HCT116 (cell line): ENCODE results near the gene SELENOS. TPM values are rescaled to one million over a fixed set of nuclear protein-coding genes. Genes with fewer than 3 reads are reported as not detected.

Experiments
- ATAC-seq: fragments of 200-7000 bp; cut with Tn5 transposase; 2 replicates; pipeline ENCODE4 v1.9.1; 2020; ENCODE audit warnings: mild to moderate bottlenecking, moderate library complexity
- BruUV-seq: library from RNA; stranded (reverse); fragments of 400-500 nt; replicated peaks from 2 replicates; lab custom pipeline; 2021; lab: Mats Ljungman, UMichigan
- CTCF ChIA-PET: fragments of 300-600 bp; sonication (Branson Sonifier 250); formaldehyde crosslinking; loops from one replicate; lab custom pipeline; 2021; ENCODE audit warnings: antibody characterized with exemption; lab: Charles Lee
- POLR2A ChIA-PET: fragments of 300-600, 350-600 bp; sonication (Branson Sonifier 250); formaldehyde crosslinking; loops from one replicate; lab custom pipeline; 2021; ENCODE audit warnings: antibody characterized with exemption; lab: Charles Lee
- RAD21 ChIA-PET, 2 experiments: fragments of 300-600 bp; sonication (Branson Sonifier 250); formaldehyde crosslinking; loops; one replicate each; lab custom pipeline; 2023; ENCODE audit warnings: low total read pairs in 2 of 2; ENCODE audit not compliant: uncharacterized antibody in 2 of 2, unreplicated experiment in 2 of 2, low non-redundant PET in 1 of 2; lab: Charles Lee
- DNase-seq: peaks from one replicate; pipeline ENCODE4 v3.0.0-alpha.2; 2010; ENCODE audit warnings: low read depth, low spot score
- H2AFZ ChIP-seq: fragments of 200-600 bp; shearing (Covaris generic), sonication (generic); 2 replicates; pipeline ENCODE4 v1.6.1; 2017; ENCODE audit warnings: low read depth, mixed run types, mixed read lengths, antibody characterized with exemption, low read length; ENCODE audit not compliant: poor library complexity, severe bottlenecking
- H3K27ac ChIP-seq: 2 replicates; pipeline ENCODE4 v1.5.1; 2012; ENCODE audit warnings: low read depth, low read length
- H3K27me3 ChIP-seq: fragments of 200-600 bp; sonication (generic); 2 replicates; pipeline ENCODE4 v1.6.1; 2016; ENCODE audit warnings: mixed run types, low read length, mixed read lengths; ENCODE audit not compliant: insufficient read depth
- H3K36me3 ChIP-seq, 2 experiments: fragments of 200-500 bp in 1 of 2; fragments of 200-600 bp in 1 of 2; sonication (Bioruptor generic) in 1 of 2; sonication (generic) in 1 of 2; 2 replicates each; pipeline versions ENCODE4 v1.5.1 to v1.6.1; 2014 to 2016; ENCODE audit warnings: low read length in 2 of 2, inconsistent platforms in 1 of 2, mixed read lengths in 1 of 2, mixed run types in 1 of 2; ENCODE audit not compliant: insufficient read depth in 2 of 2, control insufficient read depth in 1 of 2
- H3K4me1 ChIP-seq, 2 experiments: fragments of 200-600 bp in 1 of 2; sonication (generic) in 1 of 2; 2 replicates each; pipeline versions ENCODE4 v1.5.1 to v1.6.1; 2012 to 2017; ENCODE audit warnings: low read length in 2 of 2, inconsistent platforms in 1 of 2, mild to moderate bottlenecking in 1 of 2, mixed read lengths in 1 of 2, mixed run types in 1 of 2, moderate library complexity in 1 of 2; ENCODE audit not compliant: insufficient read depth in 2 of 2, control insufficient read depth in 1 of 2
- H3K4me2 ChIP-seq: fragments of 200-600 bp; sonication (generic); 2 replicates; pipeline ENCODE4 v1.6.1; 2017; ENCODE audit warnings: mixed run types, low read length, mixed read lengths
- H3K4me3 ChIP-seq, 2 experiments: fragments of 200-600 bp in 1 of 2; sonication (generic) in 1 of 2; replicated peaks in 1 of 2; 2 replicates each; pipeline ENCODE4 v1.5.1; 2011 to 2016; ENCODE audit warnings: low read length in 2 of 2, control low read depth in 1 of 2, low read depth in 1 of 2, mild to moderate bottlenecking in 1 of 2, mixed read lengths in 1 of 2, mixed run types in 1 of 2
- H3K79me2 ChIP-seq: fragments of 200-600 bp; sonication (generic); 2 replicates; pipeline ENCODE4 v1.6.1; 2017; ENCODE audit warnings: mild to moderate bottlenecking, mixed run types, low read length, moderate library complexity, mixed read lengths; ENCODE audit not compliant: insufficient read depth
- H3K9ac ChIP-seq: fragments of 200-600 bp; sonication (generic); 2 replicates; pipeline ENCODE4 v1.6.1; 2016; ENCODE audit warnings: low read length, mixed read lengths
- H3K9me2 ChIP-seq: fragments of 200-600 bp; sonication (generic), shearing (Covaris generic); 2 replicates; pipeline ENCODE4 v1.6.1; 2017; ENCODE audit warnings: mixed run types, mild to moderate bottlenecking, moderate library complexity; ENCODE audit not compliant: insufficient read depth
- H3K9me3 ChIP-seq, 2 experiments: fragments of 200-500 bp in 1 of 2; fragments of 200-600 bp in 1 of 2; sonication (Bioruptor generic) in 1 of 2; sonication (generic) in 1 of 2; 2 replicates each; pipeline ENCODE4 v1.6.1; 2014 to 2017; ENCODE audit warnings: low read length in 2 of 2, mixed read lengths in 2 of 2, inconsistent platforms in 1 of 2, low read depth in 1 of 2, mild to moderate bottlenecking in 1 of 2, mixed run types in 1 of 2, moderate library complexity in 1 of 2; ENCODE audit not compliant: control insufficient read depth in 1 of 2, insufficient read depth in 1 of 2
- H4K20me1 ChIP-seq: fragments of 200-600 bp; sonication (generic), shearing (Covaris generic); 2 replicates; pipeline ENCODE4 v1.6.1; 2017; ENCODE audit warnings: mixed run types, mild to moderate bottlenecking, moderate library complexity; ENCODE audit not compliant: insufficient read depth
- ELF1 ChIP-seq: IDR thresholded peaks from 2 replicates; pipeline ENCODE4 v1.6.1; 2012; ENCODE audit warnings: low read depth, borderline replicate concordance
- EZH2phosphoT487 ChIP-seq: fragments of 200-600 bp; IDR thresholded peaks from 2 replicates; pipeline ENCODE4 v1.6.1; 2018; ENCODE audit warnings: antibody characterized with exemption, borderline replicate concordance
- MAX ChIP-seq: IDR thresholded peaks from 2 replicates; pipeline ENCODE4 v1.6.1; 2012
- RAD21 ChIP-seq: IDR thresholded peaks from 2 replicates; pipeline ENCODE4 v1.6.1; 2012; ENCODE audit warnings: low read depth, mild to moderate bottlenecking
- SRF ChIP-seq: IDR thresholded peaks from 2 replicates; pipeline ENCODE4 v1.6.1; 2012; ENCODE audit warnings: low read depth
- ZFX ChIP-seq: fragments of 450-650 bp; IDR thresholded peaks from 2 replicates; pipeline ENCODE4 v1.6.1; 2017
- ZNF274 ChIP-seq: fragments of 200-500 bp; sonication (Bioruptor generic); IDR thresholded peaks from 2 replicates; pipeline ENCODE4 v1.6.1; 2014; ENCODE audit warnings: mild to moderate bottlenecking, low read depth, low read length, inconsistent platforms
- intact Hi-C: fragments of 100-400 bp; cut with micrococcal nuclease; formaldehyde crosslinking; loops from 2 replicates; pipeline ENCODE4 v1.10.0; 2022
- total RNA-seq: library from RNA; stranded (reverse); gene quantifications from one replicate; pipeline ENCODE4 v1.2.1, GENCODE V29; 2021; ENCODE audit not compliant: unreplicated experiment
- TF ChIP-seq, protein P1 (sequence below): IDR thresholded peaks from 2 replicates; pipeline ENCODE4 v1.6.1; 2012; ENCODE audit warnings: low read depth
- TF ChIP-seq, protein P2 (sequence below), 3 experiments: fragments of 200-600 bp in 1 of 3; sonication (generic) in 1 of 3; IDR thresholded peaks in 2 of 3; conservative IDR thresholded peaks in 1 of 3; 2 replicates each; pipeline ENCODE4 v1.5.1; 2012 to 2017; ENCODE audit warnings: low read depth in 2 of 3, low read length in 2 of 3, antibody characterized with exemption in 1 of 3, borderline replicate concordance in 1 of 3, control low read depth in 1 of 3, mild to moderate bottlenecking in 1 of 3, mixed read lengths in 1 of 3, mixed run types in 1 of 3, moderate library complexity in 1 of 3; ENCODE audit not compliant: insufficient read depth in 1 of 3
- TF ChIP-seq, protein P3 (sequence below): IDR thresholded peaks from 2 replicates; pipeline ENCODE4 v1.6.1; 2012

The SELENOS gene
- total RNA-seq, 1 experiment from 2014 or later, result 45.6 TPM

DNA sequence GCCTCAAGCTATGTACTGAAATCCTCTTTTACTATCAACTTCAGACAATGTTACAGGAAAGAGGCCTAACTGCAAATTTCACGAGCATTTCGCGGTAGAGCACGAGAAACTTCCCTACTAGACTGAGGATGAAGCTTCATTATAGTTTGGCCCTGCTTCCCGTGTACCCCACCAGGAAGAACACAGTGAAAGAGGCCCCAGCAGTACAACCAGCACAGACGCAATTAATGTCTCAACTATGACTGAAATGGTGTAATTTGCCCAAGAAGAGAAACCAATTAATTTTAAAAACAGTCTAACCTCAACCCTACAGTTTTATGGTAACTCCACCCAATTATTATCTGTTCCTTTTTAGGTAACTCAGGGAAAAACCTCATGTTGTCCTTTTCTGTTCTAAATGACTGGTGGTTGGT, 37.6 kb downstream of the SELENOS start:
- Histone ChIP-seq H3K4me2 (no peak overlapping the region), H3K9me2 (no peaks in the 10 kb centered on the region; the same call in 1 of the 2 replicates), H3K9me3 (no peaks in the 10 kb centered on the region), H3K4me3 (no peak overlapping the region), H3K36me3 (peaks cover 8% of the 10 kb centered on the region in 2 experiments; a peak in 2 of 4 replicates), H2AFZ (no peak overlapping the region), H3K9ac (no peak overlapping the region), H3K27ac (no peak overlapping the region), H3K79me2 (peaks cover 96% of the 10 kb centered on the region), H4K20me1 (peaks cover 8% of the 10 kb centered on the region; the same call in 1 of the 2 replicates), H3K27me3 (no peaks in the 10 kb centered on the region), H3K4me1 (no peaks in the 10 kb centered on the region)
- BruUV-seq, result no TSS peak
- no peak for DNase-seq
- CTCF ChIA-PET, result no interaction called here
- no peak for ATAC-seq
- intact Hi-C loops, result no loop called here
- TF ChIP-seq ZFX, result no peak
- TF ChIP-seq EZH2phosphoT487, result no peak
- no peak for TF ChIP-seq ZNF274
- no peak for TF ChIP-seq ELF1
- no peak for TF ChIP-seq MAX
- TF ChIP-seq, protein P1, sequence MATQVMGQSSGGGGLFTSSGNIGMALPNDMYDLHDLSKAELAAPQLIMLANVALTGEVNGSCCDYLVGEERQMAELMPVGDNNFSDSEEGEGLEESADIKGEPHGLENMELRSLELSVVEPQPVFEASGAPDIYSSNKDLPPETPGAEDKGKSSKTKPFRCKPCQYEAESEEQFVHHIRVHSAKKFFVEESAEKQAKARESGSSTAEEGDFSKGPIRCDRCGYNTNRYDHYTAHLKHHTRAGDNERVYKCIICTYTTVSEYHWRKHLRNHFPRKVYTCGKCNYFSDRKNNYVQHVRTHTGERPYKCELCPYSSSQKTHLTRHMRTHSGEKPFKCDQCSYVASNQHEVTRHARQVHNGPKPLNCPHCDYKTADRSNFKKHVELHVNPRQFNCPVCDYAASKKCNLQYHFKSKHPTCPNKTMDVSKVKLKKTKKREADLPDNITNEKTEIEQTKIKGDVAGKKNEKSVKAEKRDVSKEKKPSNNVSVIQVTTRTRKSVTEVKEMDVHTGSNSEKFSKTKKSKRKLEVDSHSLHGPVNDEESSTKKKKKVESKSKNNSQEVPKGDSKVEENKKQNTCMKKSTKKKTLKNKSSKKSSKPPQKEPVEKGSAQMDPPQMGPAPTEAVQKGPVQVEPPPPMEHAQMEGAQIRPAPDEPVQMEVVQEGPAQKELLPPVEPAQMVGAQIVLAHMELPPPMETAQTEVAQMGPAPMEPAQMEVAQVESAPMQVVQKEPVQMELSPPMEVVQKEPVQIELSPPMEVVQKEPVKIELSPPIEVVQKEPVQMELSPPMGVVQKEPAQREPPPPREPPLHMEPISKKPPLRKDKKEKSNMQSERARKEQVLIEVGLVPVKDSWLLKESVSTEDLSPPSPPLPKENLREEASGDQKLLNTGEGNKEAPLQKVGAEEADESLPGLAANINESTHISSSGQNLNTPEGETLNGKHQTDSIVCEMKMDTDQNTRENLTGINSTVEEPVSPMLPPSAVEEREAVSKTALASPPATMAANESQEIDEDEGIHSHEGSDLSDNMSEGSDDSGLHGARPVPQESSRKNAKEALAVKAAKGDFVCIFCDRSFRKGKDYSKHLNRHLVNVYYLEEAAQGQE, result no peak
- no peak for TF ChIP-seq SRF
- TF ChIP-seq, protein P2, sequence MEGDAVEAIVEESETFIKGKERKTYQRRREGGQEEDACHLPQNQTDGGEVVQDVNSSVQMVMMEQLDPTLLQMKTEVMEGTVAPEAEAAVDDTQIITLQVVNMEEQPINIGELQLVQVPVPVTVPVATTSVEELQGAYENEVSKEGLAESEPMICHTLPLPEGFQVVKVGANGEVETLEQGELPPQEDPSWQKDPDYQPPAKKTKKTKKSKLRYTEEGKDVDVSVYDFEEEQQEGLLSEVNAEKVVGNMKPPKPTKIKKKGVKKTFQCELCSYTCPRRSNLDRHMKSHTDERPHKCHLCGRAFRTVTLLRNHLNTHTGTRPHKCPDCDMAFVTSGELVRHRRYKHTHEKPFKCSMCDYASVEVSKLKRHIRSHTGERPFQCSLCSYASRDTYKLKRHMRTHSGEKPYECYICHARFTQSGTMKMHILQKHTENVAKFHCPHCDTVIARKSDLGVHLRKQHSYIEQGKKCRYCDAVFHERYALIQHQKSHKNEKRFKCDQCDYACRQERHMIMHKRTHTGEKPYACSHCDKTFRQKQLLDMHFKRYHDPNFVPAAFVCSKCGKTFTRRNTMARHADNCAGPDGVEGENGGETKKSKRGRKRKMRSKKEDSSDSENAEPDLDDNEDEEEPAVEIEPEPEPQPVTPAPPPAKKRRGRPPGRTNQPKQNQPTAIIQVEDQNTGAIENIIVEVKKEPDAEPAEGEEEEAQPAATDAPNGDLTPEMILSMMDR (IDR thresholded peaks at IDR 0.05 in 2 of 3, conservative IDR thresholded peaks at IDR 0.05 in 1 of 3; ENCODE audit: borderline replicate concordance in 1 of 3, insufficient read depth in 1 of 3, low read depth in 2 of 3, low read length in 2 of 3), result no peak
- TF ChIP-seq RAD21, result no peak
- TF ChIP-seq, protein P3, sequence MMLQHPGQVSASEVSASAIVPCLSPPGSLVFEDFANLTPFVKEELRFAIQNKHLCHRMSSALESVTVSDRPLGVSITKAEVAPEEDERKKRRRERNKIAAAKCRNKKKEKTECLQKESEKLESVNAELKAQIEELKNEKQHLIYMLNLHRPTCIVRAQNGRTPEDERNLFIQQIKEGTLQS, result no peak
- RAD21 ChIA-PET, result no interaction called here
- POLR2A ChIA-PET, result no interaction called here
